HG02642 (cell line): Measurements from ENCODE around the gene ENOX1.

Experiments
- ATAC-seq: cut with Tn5 transposase; IDR thresholded peaks from one replicate; pipeline ENCODE4 v1.9.1; 2021; ENCODE audit warnings: mild to moderate bottlenecking; ENCODE audit not compliant: unreplicated experiment, poor library complexity

Gene ENOX1

GRCh38 chr13:43304945-43305344 lies 481.8 kb downstream of the ENOX1 start:
- ATAC-seq = no peak

GRCh38 chr13:43304449-43304848 lies 482.3 kb downstream of the ENOX1 start:
- ATAC-seq = no peak

GRCh38 chr13:43303033-43303729 lies 483.6 kb downstream of the ENOX1 start:
- ATAC-seq = peak; percentile 70

- no peak for ATAC-seq
These were observed 485.3 kb downstream of the ENOX1 start for GRCh38 chr13:43301346-43301969.

- no peak for ATAC-seq
These were observed 485.9 kb downstream of the ENOX1 start for GRCh38 chr13:43300865-43301264.

- no peak for ATAC-seq
These were observed 487.4 kb downstream of the ENOX1 start for GRCh38 chr13:43299374-43299773.

GRCh38 chr13:43298816-43299215 lies 488.0 kb downstream of the ENOX1 start:
- ATAC-seq = no peak

- no peak for ATAC-seq
These were observed 488.6 kb downstream of the ENOX1 start for GRCh38 chr13:43297967-43298678.

GRCh38 chr13:43295825-43296564 lies 490.8 kb downstream of the ENOX1 start:
- ATAC-seq = no peak

GRCh38 chr13:43295321-43295720 lies 491.5 kb downstream of the ENOX1 start:
- no peak for ATAC-seq

GRCh38 chr13:43294412-43294811 lies 492.4 kb downstream of the ENOX1 start:
- ATAC-seq = no peak

GRCh38 chr13:43293986-43294385 lies 492.8 kb downstream of the ENOX1 start:
- ATAC-seq = no peak

GRCh38 chr13:43293561-43293960 lies 493.2 kb downstream of the ENOX1 start:
- no peak for ATAC-seq

- no peak for ATAC-seq
These were observed 493.8 kb downstream of the ENOX1 start for GRCh38 chr13:43293008-43293407.

- no peak for ATAC-seq
These were observed 495.3 kb downstream of the ENOX1 start for GRCh38 chr13:43291287-43292060.

GRCh38 chr13:43289470-43290255 lies 497.1 kb downstream of the ENOX1 start:
- no peak for ATAC-seq

GRCh38 chr13:43286751-43287150 lies 500.0 kb downstream of the ENOX1 start:
- no peak for ATAC-seq

GRCh38 chr13:43285933-43286597 lies 500.7 kb downstream of the ENOX1 start:
- ATAC-seq = no peak

- ATAC-seq = no peak
These were observed 502.6 kb downstream of the ENOX1 start for GRCh38 chr13:43284162-43284561.
